GM21390 (cell line): ENCODE results near the gene ARL14EPL.
"Not testable (repeated sequence)": the region's sequence is repeated elsewhere in the genome, so short reads cannot be mapped to it uniquely, and the experiment has no call there.

Experiments
- ATAC-seq: cut with Tn5 transposase; IDR thresholded peaks from one replicate; pipeline ENCODE4 v1.9.1; 2021; ENCODE audit not compliant: unreplicated experiment

The ARL14EPL gene

GRCh38 chr5:116046261-116046660 is 14.0 kb downstream of the ARL14EPL start:
- ATAC-seq = no peak

- no peak for ATAC-seq
Observed at GRCh38 chr5:116046823-116047222, 14.6 kb downstream of the ARL14EPL start.

DNA sequence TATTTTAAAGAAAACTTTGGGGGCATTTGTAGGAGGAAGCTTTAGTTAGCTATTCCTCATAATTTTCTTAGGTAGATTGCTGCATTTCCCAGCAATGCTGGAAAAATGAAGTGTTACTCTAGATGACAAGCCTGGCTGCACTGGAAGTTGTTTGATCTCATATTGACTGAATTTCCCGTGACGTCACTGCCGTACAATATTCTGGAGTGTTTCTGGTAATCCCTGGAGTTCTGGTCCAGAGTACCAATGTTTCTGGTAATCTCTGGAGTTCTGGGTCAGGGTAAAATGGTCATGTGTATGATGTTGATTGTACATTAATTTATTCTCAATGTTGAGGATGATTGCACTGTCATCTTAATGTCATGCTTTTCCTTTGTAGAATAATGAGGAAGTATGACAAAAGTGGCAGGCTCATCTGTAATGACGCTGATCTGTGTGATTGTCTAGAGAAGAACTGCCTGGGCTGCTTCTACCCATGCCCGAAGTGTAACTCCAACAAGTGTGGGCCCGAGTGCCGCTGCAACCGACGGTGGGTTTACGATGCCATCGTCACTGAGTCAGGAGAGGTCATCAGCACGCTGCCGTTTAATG is 26.2 kb downstream of the ARL14EPL start:
- no peak for ATAC-seq

DNA sequence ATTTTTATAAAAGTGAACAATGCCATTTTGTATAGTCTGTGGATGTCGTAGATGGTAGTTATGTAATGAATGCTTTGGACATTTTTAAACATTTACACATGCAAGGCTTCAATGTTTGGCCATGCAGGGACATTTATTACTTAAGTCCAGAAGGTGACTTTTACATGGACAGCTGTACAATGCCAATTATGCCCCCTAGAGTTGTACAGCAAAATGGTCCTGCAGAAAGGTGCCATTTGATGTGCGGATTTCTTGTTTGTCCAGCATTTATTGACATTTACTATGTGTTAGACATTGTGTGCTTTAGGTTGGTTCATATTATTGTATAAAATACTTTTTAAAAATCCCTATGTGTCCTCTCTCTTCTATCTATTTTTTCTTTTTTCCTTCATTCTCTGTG is 30.1 kb downstream of the ARL14EPL start:
- ATAC-seq = no peak

GRCh38 chr5:116063950-116064349 is 31.7 kb downstream of the ARL14EPL start:
- ATAC-seq = no peak

DNA sequence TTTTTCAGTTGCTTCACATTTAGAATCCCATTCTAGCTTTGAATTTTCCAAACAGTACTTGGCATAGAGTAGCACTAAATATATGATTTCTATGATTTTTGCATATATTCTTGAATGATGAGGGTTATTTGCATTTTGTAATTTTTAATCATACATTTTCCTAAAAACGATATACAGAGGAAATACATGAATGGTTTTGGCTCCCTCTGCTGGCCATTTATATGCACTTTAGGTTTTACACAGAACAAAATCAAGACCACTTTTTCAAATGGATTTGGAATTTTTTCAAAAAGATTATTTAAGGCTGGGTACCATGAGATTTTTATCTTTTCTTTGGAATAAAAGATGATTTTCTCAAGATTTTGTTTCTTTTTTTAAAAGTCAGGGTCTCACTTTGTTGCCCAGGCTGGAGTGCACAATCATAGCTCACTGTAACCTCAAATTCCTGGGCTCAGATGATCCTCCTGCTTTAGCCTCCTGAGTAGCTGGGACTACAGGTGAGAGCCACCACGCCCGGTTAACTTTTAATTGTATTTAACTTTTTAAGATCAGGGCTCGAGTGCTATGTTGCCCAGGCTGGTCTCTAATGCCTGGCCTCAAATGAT is 35.9 kb downstream of the ARL14EPL start:
- ATAC-seq = no peak

DNA sequence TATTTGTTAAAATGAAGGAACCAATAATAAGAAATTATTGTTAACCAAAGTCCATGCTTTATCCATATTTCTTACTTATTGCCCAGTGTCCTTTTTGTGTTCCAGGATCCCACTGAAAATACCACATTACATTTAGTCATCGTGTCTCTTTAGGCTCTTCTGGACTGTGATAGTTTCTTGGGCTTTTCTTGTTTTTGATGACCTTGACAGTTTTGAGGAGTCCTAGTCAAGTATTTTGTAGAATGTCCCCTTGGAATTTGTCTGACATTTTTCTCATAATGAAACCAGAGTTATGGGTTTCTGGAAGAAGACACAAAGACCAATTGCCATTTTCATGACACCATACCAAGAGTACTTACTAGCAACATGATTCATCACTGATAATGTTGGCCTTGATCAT is 38.9 kb downstream of the ARL14EPL start:
- ATAC-seq = no peak

DNA sequence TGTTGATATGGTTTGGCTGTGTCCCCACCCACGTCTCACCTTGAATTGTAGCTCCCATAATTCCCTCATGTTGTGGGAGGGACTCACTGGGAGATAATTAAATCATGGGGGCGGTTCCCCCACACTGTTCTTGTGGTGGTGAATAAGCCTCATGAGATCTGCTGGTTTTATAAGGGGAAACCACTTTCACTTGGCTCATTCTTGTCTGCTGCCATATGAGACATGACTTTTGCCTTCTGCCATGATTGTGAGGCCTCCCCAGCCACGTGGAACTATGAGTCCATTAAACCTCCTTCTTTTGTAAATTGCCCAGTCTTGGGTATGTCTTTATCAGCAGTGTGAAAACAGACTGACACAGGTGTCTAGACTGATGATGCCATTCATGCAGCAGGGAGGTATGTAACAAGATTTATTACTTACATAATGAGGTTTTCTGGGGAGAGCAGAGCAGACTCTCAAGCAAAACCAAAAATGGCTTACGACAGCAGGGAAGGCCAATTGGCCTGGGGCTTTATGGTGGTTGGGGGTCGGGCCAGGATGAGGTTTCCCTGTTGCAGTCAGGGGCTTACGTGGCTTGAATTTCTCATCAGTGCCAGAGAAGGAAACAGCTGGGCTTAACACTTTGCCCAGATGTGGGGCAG is 43.0 kb downstream of the ARL14EPL start:
- ATAC-seq = no peak

DNA sequence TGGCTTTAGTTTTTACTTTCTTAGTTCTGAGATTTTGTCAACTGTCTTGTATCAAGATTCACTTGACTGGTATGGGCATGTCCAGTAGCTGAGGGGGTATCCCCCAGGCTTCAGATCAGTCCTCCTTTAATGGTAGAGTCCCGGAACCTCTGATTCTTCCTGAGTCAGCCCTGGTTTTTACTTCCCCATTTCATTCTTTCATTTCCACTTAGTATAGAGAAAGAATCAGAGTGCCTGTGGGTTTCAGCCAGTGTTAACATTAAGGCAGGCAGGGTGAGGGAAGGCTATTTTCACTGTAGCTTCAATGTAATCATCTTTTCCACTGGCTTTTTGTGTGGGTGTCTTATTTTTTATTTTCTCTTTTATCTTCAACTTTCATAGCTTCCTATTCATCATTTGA is 44.2 kb downstream of the ARL14EPL start:
- ATAC-seq = peak; percentile 98

GRCh38 chr5:116078199-116078598 is 45.9 kb downstream of the ARL14EPL start:
- no peak for ATAC-seq

GRCh38 chr5:116084287-116084691 is 52.0 kb downstream of the ARL14EPL start:
- ATAC-seq = peak; percentile 39

DNA sequence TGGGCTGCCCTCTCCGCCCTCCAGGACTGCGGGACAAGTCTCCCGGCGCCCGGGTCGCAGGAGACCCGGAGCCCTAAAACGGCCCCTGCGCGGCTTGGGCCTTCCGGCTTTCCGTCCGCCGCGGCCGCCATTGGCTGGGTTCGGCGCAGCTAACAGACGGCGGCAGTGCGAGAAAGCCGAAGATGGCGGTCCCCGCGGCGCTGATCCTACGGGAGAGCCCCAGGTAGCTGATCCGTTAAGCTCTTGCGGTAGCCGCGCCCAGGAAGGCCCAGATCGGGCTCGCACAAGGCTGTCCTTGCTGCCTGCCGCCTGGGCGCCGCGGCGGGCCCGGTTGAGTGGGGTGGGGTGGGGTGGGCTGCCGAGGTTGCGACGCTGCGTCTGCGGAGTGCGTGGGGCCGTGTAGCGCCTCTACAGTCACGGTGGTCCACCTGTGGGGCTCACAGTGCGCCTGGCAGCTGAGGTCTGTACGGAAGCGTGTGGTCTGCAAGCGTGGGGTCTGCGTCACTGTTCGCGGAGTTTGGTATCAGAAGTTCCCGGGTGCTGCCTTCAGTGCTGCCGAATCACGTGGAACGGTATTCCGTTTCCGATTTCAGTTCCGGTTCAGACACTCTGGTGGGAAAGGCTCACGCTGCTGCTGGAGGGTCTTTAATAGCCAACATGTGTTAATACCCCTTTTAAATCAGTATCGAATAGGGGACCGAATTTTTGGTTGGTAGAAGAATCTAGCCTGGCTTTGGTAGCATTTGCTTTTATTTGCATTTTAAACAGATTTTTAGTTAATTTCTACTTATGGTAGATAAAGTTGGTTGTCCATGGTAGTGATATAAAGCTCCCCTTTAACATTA is 52.8 kb downstream of the ARL14EPL start, which contains the start of gene COMMD10:
TSS of gene COMMD10 (plus strand) at position 155 of the 845 bp plus-strand sequence.
- ATAC-seq = peak; percentile 88

DNA sequence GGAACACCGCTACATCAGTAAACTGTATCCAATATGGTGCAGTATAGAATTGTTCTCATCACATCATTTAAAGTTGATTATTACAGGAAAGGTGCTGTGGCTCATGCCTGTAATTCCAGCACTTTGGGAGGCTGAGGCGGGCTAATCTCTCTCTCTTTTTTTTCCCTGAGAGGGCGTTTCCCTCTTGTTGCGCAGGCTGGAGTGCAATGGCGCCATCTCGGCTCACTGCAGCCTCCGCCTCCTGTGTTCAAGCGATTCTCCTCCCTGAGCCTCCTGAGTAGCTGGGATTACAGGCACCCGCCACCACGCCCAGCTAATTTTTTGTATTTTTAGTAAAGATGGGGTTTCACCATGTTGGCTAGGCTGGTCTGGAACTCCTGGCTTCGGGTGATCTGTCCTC is 54.0 kb downstream of the ARL14EPL start:
- ATAC-seq = not testable (repeated sequence)

- ATAC-seq = no peak
Observed at GRCh38 chr5:116088062-116088461, 55.8 kb downstream of the ARL14EPL start.

DNA sequence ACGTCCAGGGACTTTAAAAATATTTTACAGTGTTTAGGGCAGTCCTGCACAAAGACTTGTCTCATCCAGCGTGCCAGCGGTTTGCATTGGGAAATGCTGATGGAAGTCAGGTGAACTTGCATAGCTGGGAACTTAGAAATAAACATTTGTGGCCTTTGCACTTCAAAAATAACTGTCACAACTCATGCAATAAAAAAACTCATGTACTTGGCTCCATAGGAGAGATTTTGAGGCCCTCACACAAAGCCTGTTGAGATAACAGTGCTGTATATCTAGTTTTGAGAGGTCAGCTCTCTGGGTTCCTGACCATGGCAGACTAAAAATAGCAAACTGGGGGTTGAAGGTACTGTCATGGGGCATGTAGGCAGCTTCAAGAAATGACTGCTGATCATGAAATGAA is 58.0 kb downstream of the ARL14EPL start:
- ATAC-seq = no peak

DNA sequence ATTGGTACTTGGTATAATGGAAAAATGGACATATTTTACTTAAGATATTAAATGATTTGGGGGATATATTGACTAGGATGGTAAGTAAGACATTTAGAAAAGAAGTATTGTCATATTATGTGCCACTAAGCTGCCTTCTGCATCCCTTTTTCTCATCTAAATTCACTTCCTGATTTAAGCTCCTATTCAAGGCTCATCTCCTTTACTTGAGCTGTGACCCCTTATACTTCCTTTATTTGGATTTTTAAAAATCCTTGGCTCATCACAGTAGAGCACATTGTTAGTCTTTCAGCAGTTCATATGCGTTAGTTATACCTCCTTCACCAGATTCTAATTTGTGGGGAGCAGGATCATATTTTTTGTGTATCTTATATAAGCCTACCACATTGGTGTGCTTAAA is 59.1 kb downstream of the ARL14EPL start:
- no peak for ATAC-seq

DNA sequence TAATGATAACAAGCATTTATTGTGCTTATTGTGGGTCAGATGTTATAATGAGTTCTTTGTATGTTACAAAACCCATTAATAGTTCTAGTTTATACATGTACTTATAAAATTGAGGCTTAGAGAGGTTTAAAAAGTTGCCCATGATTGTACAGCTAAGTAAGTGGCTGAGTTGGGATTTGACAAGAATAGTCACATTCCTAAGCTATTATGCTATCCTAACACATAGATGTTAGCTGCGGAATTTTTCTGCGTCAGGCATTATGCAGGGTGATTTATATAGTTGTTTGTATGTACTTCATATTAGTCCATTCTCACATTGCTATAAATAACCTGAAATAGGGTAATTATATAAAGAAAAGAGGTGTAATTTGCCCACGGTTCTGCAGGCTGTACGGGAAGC is 65.0 kb downstream of the ARL14EPL start:
- ATAC-seq = no peak

DNA sequence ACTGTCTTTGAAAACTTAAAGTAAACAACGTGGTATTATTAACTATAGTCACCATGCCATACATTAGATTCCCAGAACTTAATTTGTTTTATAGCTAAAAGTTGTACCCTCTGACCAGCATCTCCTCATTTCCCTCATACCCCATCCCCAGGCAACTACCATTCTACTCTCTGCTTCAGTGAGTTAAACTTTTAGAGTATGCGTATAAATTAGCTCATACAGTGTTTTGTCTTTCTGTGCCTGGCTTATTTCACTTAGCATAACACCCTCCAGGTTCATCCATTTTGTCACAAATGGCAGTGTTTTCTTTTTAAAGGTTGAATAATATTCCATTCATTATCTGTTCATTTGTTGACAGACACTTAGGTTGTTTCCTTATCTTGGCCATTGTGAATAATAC is 66.7 kb downstream of the ARL14EPL start:
- no peak for ATAC-seq

GRCh38 chr5:116104941-116105340 is 72.7 kb downstream of the ARL14EPL start:
- ATAC-seq = not testable (repeated sequence)
